ENCODE measurements around the gene PCLO.

Gene PCLO

DNA sequence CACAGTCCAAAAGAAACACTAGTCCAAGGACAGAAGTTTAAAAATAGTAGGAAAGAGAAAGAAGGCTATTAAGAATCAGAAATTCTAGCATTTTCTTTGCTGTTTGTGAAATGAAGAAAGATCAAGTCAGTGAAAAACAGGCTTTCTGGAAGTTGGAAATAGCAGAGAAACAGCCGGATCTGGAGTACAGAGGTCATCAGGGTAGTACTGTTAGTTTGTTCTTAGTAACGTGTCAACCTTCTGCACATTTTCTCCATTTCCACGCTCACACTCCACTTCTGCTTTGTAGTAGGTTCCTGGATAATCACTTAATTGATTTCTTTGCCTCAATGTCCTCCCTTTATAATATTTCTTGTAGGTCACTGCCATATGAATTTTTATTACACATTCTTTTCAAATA, 322.6 kb downstream of the PCLO start:
- no peak for DNase-seq (ENCODE audit: low read depth in 2 of 2)

GRCh38 chr7:82839555-82839954, 323.1 kb downstream of the PCLO start:
- DNase-seq (ENCODE audit: low read depth in 2 of 2): no peak

GRCh38 chr7:82839063-82839462, 323.6 kb downstream of the PCLO start:
- no peak for DNase-seq (ENCODE audit: low read depth in 2 of 2)

- no peak for DNase-seq (ENCODE audit: low read depth in 2 of 2)
Measured at GRCh38 chr7:82838314-82838713, 324.4 kb downstream of the PCLO start.

GRCh38 chr7:82823073-82823472, 339.6 kb downstream of the PCLO start:
- DNase-seq (ENCODE audit: low read depth in 2 of 2): no peak

DNA sequence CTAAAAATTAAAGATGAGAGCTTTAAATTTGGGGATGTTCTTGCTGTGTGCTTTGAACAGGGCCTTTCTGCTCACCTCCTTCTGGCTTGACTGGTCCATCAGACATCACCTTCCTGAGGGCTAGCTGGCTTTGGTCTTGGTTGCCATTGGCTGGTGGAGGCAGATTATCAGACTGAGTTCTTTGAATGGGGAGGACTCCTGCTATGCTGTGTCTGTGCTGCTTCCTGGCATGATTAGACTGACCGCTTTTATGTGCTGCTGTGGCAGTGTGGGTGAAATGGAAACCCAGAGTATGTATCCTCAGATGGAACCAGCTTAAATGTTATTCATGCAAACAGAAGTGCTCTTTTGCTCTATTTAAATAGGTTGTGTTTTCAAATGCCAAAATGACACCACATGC, 341.6 kb downstream of the PCLO start:
- no peak for DNase-seq (ENCODE audit: low read depth in 2 of 2)

DNA sequence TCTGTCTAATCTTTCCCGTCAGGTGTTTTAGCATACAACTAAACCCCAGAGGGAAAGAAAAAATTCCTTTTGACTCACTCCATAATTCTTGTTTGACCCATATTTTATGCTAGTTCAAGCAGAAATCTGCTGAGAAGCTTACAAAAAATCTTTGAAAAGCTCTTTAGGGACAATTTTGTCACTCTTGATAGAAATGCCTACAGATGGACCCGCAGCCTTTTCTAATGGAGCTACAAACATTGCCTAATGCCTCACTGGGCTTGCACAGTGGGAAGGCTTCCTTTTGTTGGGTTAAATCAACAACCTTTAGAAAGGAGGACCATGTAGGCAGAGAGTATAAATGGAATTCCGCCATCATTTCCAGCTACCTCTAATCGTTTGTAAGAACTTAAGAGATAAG, 344.5 kb downstream of the PCLO start:
- no peak for DNase-seq (ENCODE audit: low read depth in 2 of 2)

DNA sequence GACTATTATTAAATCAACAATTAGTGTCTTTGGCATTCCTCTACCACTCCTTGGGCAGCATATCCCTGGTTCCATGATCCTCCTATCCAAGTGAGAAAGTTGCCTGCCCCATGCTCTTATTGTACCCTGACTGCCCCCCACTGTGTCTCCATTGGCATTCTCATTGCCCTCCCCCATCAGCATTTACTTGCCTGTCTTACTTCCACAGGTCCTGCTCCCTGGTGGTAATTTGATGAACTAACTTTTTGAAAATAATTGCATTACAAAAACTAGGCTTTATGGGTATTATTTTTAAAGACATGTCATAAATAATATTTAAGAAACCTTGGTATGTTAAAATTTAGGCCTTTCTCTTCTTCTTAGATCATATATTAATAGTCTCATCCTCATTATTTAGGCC, 346.4 kb downstream of the PCLO start:
- no peak for DNase-seq (ENCODE audit: low read depth in 2 of 2)

GRCh38 chr7:82810558-82811259, 352.0 kb downstream of the PCLO start:
- DNase-seq (ENCODE audit: low read depth in 2 of 2): no peak

DNA sequence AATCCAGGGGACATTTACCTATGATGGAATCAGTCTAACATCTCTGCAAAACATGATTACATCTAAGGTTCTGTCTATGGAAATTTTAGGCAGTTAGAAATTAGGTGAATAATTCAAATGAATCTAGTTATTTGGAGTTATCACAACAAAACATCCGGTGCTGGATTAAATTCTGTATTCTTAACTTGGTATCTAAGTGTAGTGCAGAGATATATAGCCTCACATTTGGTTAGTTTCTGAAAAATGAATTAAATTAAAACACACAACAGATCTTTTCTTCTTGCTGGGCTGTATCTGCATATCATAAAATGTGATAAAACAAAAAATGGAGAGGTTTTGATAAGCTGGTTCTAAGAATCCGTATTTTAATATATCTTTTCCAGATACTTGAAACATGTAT, 354.1 kb downstream of the PCLO start:
- no peak for DNase-seq (ENCODE audit: low read depth in 2 of 2)

- no peak for DNase-seq (ENCODE audit: low read depth in 2 of 2)
Measured at GRCh38 chr7:82805527-82805960, 357.1 kb downstream of the PCLO start.

- DNase-seq (ENCODE audit: low read depth in 2 of 2): no peak
Measured at GRCh38 chr7:82803411-82803810, 359.3 kb downstream of the PCLO start.

DNA sequence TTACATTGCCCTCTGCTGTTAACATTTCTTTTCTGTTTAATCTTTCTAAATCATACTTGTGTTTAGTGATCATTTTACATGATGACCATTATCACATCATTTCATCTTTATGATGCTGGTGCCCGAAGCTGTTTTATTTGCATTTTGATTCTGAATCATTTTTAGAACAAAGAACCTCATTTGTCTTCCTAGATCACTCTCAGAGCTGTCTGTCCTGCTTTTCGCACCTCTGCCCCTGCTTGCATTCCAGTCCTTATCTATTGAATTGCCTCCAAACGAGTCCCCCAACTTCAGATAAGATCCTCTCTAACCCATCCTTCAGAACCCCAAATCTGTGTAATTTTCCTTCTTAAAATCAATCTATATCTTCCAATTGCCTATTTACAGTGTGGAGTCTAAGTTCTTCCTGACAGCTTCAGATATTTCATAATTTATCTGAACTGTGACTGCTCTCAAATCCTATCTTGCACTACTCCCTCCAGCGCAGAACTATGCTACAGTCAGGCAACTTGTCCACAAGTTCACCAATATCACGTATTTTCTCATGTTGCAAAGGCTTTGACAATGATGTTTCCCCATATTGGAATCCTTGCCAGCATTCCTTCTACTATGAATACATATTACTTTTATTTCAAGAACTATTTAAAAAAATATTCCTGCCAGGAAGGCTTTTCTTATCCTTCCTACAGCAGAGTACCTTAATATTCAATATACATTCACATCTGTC, 372.6 kb downstream of the PCLO start:
- no peak for DNase-seq (ENCODE audit: low read depth in 2 of 2)

DNA sequence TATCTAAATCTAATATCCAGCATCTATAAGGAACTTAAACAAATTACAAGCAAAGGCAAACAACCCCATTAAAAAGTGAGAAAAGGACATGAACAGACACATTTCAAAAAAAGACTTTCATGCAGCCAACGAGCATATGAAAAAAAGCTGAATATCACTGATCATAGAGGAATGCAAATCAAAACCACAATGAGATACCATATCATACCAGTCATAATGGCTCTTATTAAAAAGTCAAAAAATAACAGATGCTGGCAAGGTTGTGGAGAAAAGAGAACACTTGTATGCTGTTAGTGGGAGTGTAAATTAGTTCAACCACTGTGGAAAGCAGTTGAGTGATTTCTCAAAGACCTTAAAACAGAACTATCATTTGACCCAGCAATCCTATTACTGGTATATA, 384.7 kb downstream of the PCLO start:
- DNase-seq (ENCODE audit: low read depth in 2 of 2): no peak

GRCh38 chr7:82762880-82763279, 399.8 kb downstream of the PCLO start:
- DNase-seq (ENCODE audit: low read depth in 2 of 2): no peak

DNA sequence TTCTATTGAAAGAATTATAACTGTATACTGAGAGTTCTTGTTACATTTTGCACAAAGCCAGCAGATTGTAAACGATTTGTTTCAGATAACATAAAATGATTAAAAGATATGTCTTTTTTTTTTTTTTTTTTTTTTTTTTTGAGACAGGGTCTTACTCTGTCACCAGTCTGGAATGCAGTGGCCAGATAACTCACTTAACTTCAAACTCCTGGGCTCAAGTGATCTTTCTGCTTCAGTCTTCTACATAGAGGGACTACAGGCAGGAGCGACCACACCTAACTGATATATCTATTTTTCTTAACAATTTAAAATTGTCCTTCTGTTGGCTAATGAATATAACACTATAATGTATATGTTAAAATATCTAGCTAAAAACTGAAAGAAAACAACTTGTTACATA, 401.9 kb downstream of the PCLO start:
- DNase-seq (ENCODE audit: low read depth in 2 of 2): no peak

DNA sequence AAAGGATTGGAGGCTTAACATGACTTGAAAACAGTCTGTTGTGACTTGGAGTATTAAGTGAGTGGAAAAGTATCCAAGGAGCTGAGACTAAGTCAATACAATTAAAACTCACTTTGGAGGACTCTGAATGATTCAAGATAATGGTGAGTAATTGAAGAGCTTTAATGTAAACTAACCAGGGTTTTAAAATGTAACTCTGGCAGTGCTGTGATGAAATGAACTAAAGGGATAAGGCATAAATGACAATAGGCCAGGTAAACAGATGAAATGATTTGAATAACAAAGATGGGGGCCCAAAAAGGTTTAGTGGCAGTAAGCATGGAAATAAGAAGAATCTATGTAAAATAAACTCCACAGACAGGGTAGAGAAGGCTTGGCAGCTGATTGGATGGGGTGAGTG, 402.6 kb downstream of the PCLO start:
- DNase-seq (ENCODE audit: low read depth in 2 of 2): no peak

DNA sequence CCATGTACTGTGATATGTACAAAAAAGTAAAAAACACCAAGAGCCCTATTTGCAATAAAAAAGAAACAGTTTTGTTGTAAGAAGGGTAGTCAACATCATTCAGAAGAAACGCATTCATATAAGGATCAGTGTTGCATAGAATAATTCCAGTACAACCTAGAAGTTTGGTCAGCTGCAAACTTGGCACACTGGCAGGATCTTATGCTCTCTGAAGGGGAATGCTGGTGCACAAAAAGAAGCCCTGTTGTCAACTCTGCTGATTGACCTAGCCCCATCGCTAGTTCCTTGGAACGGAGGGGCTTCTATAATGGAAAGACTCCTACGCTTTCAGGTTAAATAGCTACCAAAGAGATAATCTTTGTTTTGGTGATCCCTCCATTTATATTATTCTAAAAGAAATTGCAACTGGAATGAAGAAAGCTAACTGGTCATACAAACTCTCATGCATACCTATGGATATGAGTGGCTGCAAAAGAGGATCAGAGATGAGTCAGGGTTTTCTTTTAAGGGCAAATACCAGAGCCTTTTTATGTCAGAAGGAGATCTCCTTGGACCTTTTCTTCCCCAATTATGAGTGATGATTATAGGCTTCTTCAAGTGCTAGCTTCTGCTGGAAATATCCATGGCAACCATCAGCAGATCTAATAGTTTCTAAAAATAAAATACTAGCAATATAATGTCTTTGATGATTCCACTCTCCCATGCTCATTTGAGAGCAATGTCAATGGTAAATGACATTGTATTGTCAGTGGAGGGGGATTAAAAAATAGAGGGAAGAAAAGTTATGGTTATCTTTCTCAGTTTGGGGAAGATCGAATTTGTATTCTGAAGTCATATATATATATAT, 406.8 kb downstream of the PCLO start:
- DNase-seq (ENCODE audit: low read depth in 2 of 2): no peak

DNA sequence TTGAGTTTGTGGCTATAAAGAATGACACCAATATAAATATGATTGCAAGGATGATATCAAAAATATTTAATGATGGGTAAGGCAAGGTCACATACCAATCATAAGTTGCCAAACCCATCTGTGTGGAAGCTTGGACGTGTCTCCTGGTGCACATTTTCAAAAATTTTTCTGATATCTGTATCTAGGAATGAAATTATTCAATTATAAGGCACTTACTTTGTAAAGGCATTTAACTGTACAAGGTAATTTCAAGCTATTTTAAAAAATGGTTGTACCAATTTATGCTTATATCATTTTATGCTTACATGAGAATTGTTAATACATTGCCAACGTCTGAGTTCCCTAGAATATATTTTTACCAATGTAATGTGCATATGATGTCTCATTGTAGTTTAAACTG, 412.7 kb downstream of the PCLO start:
- DNase-seq (ENCODE audit: low read depth in 2 of 2): no peak

DNA sequence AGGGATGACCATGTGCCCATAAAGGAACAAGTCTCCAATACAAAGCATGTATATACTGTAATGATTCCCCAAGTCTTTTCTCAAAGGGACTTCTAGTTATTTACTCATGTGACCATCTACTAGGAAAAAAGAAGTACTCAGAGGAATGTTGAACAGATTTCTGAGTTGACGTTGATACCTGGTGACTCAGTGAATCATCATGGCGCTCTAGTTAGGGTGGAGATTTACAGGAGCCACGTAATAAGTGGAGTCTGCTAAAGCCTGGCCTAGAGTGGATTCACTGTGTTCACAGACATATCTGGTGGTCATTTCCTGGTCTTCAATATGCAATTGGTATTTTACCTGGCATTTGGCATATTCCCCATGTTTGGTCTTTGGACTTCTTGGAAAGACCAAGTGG, 416.9 kb downstream of the PCLO start:
- no peak for DNase-seq (ENCODE audit: low read depth in 2 of 2)

GRCh38 chr7:82745117-82745516, 417.6 kb downstream of the PCLO start:
- DNase-seq (ENCODE audit: low read depth in 2 of 2): no peak

GRCh38 chr7:82742163-82742562, 420.5 kb downstream of the PCLO start:
- no peak for DNase-seq (ENCODE audit: low read depth in 2 of 2)

- no peak for DNase-seq (ENCODE audit: low read depth in 2 of 2)
Measured at GRCh38 chr7:82741493-82741892, 421.2 kb downstream of the PCLO start.
